ENCODE measurements around the gene CMSS1. TPM values are rescaled to one million over a fixed set of nuclear protein-coding genes. Genes with fewer than 3 reads are reported as not detected.
A peak's percentile ranks its signal among the peaks of the same experiment; 100 is the strongest.

The CMSS1 gene
- total RNA-seq, 4 donors from 2014 or later: 23.2 to 89.5 (median 67.6) TPM

DNA sequence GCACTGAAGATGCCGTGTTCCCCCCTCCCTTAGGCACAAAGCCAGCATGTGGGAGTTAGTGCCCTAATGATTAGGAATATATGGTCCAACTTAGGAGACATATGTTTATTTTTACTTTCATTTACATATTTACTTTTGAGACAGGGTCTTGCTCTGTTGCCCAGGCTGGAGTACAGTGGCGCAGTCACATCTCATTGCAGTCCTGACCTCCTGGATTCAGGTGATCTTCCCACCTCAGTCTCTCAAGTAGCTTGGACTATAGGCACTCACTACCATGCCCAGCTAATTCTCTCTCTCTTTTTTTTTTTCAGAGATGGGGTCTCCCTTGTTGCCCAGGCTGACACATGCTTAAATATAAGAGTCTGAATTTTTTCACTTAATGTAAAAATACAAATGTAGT, 391.5 kb downstream of the CMSS1 start:
- H3K4me1 ChIP-seq: peaks cover 17 to 22% of the 10 kb centered on the region in 2 donors
- no peaks in the 10 kb centered on the region for H3K27me3 ChIP-seq
- no peak overlapping the region for H3K27ac ChIP-seq
- H3K4me3 ChIP-seq: no peak overlapping the region
- in situ Hi-C loops (cut with MboI; ENCODE audit: low sequenced_read_pairs in 4 of 4) (no loop called here), intact Hi-C loops (cut with DNase I; ENCODE audit: low total_unique reads) (no loop called here)
- TF ChIP-seq, protein P1, sequence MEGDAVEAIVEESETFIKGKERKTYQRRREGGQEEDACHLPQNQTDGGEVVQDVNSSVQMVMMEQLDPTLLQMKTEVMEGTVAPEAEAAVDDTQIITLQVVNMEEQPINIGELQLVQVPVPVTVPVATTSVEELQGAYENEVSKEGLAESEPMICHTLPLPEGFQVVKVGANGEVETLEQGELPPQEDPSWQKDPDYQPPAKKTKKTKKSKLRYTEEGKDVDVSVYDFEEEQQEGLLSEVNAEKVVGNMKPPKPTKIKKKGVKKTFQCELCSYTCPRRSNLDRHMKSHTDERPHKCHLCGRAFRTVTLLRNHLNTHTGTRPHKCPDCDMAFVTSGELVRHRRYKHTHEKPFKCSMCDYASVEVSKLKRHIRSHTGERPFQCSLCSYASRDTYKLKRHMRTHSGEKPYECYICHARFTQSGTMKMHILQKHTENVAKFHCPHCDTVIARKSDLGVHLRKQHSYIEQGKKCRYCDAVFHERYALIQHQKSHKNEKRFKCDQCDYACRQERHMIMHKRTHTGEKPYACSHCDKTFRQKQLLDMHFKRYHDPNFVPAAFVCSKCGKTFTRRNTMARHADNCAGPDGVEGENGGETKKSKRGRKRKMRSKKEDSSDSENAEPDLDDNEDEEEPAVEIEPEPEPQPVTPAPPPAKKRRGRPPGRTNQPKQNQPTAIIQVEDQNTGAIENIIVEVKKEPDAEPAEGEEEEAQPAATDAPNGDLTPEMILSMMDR (IDR thresholded peaks at IDR 0.05 in 4 of 5, conservative IDR thresholded peaks at IDR 0.05 in 1 of 5): no peak
- TF ChIP-seq POLR2A (IDR thresholded peaks at IDR 0.05): no peak
- no peaks in the 10 kb centered on the region for H3K36me3 ChIP-seq
- no peak for DNase-seq
- no peaks in the 10 kb centered on the region for H3K9me3 ChIP-seq
- ATAC-seq: no peak

DNA sequence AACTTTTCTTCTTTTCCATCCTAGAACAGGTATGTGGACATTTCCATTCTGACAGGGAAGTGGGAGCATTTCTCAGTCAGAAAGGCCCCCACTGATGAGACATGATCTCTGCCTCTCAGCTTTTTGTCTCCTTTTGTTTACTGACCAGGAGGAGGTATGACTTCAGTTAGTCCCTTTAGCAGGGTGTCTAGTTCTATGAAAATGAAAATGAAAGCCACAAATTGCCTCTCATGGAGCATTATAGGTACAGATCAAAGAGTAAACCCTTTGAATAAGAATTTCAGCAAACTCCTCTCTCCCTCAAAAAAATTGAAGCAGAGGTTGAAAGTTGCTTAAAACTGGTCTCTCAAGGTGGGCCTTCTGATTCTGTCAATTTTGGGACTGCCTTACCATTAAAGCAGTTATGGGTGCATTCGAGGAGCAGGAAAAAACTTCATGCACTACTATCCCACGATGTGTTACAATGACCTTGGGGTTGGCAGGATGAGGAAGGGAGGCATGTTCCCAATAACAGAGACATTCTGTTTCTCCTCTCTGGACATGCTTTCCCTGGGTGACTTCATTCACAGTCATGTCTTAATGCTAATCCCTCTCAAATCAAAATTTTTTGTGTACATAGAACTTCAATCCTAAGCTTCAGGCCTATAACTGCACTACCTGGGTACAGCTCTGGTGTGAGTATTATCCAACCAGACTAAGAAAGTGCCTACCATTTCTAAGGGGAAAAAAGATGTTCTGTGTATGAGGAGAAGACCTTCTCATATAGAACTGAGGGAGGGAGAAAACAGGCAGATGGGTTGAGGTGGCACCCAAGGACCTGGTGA, 392.5 kb downstream of the CMSS1 start:
- H3K27me3 ChIP-seq: no peaks in the 10 kb centered on the region
- TF ChIP-seq POLR2A (IDR thresholded peaks at IDR 0.05): no peak
- TF ChIP-seq, protein P1 (IDR thresholded peaks at IDR 0.05 in 4 of 5, conservative IDR thresholded peaks at IDR 0.05 in 1 of 5): no peak
- H3K4me3 ChIP-seq: no peak overlapping the region
- intact Hi-C loops (cut with DNase I; ENCODE audit: low total_unique reads): no loop called here
- H3K4me1 ChIP-seq: peaks cover 17 to 22% of the 10 kb centered on the region in 2 donors
- in situ Hi-C loops (cut with MboI; ENCODE audit: low sequenced_read_pairs in 4 of 4): no loop called here
- peak in 1 of 2 donors; percentile 46 for ATAC-seq
- no peaks in the 10 kb centered on the region for H3K9me3 ChIP-seq
- peak overlapping the region; percentile 1 to 66 (median 54) for H3K27ac ChIP-seq
- DNase-seq: no peak
- H3K36me3 ChIP-seq: no peaks in the 10 kb centered on the region

DNA sequence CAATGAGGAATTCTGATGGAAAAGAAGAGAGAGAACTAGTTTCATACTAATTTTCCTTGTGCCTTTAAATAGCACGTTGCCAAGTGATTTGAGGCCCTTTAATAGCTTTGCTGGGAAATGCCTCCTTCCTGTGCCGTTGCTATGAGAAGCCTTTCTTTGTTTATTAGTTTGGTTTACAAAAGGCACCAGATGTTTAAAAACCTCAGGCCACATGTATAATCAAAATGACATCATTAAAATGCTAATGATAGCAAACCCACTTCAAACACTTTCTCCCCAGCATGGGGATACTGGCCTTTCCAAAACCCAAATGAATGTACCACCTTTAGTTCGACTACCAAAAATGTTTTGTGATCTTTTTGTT, 393.1 kb downstream of the CMSS1 start:
- TF ChIP-seq, protein P1 (IDR thresholded peaks at IDR 0.05 in 4 of 5, conservative IDR thresholded peaks at IDR 0.05 in 1 of 5): no peak
- TF ChIP-seq POLR2A (IDR thresholded peaks at IDR 0.05): no peak
- Histone ChIP-seq H3K27ac (peak overlapping the region; percentile 1 to 66 (median 54)), H3K4me1 (peaks cover 17 to 22% of the 10 kb centered on the region in 2 donors), H3K27me3 (no peaks in the 10 kb centered on the region), H3K36me3 (no peaks in the 10 kb centered on the region), H3K9me3 (no peaks in the 10 kb centered on the region), H3K4me3 (no peak overlapping the region)
- intact Hi-C loops (cut with DNase I; ENCODE audit: low total_unique reads): no loop called here
- ATAC-seq: peak in 1 of 2 donors; percentile 44
- in situ Hi-C loops (cut with MboI; ENCODE audit: low sequenced_read_pairs in 4 of 4): no loop called here
- DNase-seq: no peak

DNA sequence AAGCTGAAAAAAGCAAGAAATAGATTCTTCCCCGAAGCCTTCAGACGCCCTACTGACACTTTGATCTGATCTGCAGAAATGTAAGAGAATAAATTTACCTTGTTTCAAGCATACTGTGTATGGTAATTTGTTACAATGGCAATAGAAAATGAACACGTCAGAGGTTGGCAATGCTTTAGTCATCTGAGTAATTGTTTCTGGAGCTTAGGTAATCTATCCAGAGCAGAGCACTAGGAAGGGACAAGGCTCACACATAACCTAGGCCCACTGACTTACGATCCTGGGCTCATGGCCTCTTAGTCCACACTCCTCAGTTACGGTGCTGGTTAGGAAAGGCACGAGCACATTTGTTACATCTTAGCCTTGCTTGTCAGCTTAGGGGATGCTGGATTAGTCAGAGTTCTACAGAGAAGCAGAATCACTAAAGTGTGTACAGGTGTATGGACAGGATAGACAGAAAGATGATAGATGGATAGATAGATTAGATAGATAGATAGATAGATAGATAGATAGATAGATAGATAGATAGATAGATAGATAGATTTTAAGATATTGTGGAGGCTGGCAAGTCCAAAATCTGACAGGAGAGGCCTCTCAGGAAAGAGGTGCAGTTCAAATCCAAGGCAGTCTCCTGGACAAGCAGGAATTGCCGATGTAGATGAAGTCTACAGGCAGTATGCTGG, 396.4 kb downstream of the CMSS1 start:
- Histone ChIP-seq H3K9me3 (no peaks in the 10 kb centered on the region), H3K36me3 (no peaks in the 10 kb centered on the region), H3K4me1 (peaks cover 17 to 22% of the 10 kb centered on the region in 2 donors), H3K27ac (no peak overlapping the region), H3K4me3 (no peak overlapping the region), H3K27me3 (no peaks in the 10 kb centered on the region)
- in situ Hi-C loops (cut with MboI; ENCODE audit: low sequenced_read_pairs in 4 of 4): no loop called here
- ATAC-seq (no peak), DNase-seq (no peak)
- TF ChIP-seq POLR2A (IDR thresholded peaks at IDR 0.05): no peak
- TF ChIP-seq, protein P1 (IDR thresholded peaks at IDR 0.05 in 4 of 5, conservative IDR thresholded peaks at IDR 0.05 in 1 of 5): no peak
- intact Hi-C loops (cut with DNase I; ENCODE audit: low total_unique reads): no loop called here
